Epithelial cell of proximal tubule (primary cell): Measurements from ENCODE around the gene UPF3B. TPM values are rescaled to one million over a fixed set of nuclear protein-coding genes. Genes with fewer than 3 reads are reported as not detected.

Source experiments
- DNase-seq: peaks from one replicate; pipeline ENCODE4 v3.0.0-alpha.2; 2011; ENCODE audit warnings: low read depth
- H3K4me3 ChIP-seq: 2 replicates; pipeline ENCODE4 v1.5.1; 2011; ENCODE audit warnings: low read depth, mild to moderate bottlenecking, low read length
- CTCF ChIP-seq: conservative IDR thresholded peaks from 2 replicates; pipeline ENCODE4 v1.5.1; 2012; ENCODE audit warnings: low read depth, mild to moderate bottlenecking, low read length
- total RNA-seq: library from RNA; depleted of rRNA; stranded (reverse); fragments of >200 nt; gene quantifications from 2 replicates; pipeline ENCODE4 v1.2.3, GENCODE V29; 2015

The UPF3B gene
- total RNA-seq, 1 donor from 2014 or later, result 4.8 TPM

DNA sequence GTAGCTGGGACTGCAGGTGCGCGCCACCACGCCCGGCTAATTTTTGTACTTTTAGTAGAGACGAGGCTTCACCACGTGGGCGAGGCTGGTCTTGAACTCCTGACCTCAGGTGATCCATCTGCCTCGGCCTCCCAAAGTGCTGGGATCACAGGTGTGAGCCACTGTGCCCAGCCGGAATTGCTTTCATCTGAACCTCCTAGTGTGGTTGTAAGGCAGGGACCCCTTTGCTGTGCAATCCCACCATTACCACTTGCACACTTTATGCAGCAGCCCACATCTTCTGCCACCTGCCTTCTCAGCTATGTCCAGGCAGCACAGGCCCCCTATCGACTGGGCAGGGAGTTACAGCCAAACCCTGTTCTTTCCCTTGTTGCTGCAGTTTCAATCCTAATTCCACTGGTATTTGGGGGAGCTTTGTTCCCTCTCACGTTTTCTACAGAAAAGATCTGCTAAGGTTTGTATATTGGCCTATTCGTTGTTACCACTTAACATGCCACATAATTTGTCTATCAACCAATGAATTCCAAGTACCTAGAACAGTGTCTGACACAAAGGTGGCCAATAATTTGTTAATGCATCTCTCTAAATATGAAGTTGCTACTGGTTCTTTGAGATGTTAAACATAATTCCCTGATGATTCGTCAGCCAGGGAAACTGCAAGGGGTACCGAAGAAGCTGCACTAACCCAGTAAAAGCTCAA lies 67.9 kb downstream of the UPF3B start:
- DNase-seq, result no peak
- peak; percentile 58 for TF ChIP-seq CTCF
- H3K4me3 ChIP-seq, result no peak overlapping the region

Other genes starting within 250 kb of the UPF3B start
- gene NKRF, start 246.5 kb downstream of the UPF3B start, total RNA-seq, result 5.8 and 7.1 TPM in 2 replicates
- gene SEPTIN6, start 159.8 kb downstream of the UPF3B start, total RNA-seq, result 27.6 and 28.4 TPM in 2 replicates
- gene SOWAHD, start 94.4 kb downstream of the UPF3B start, total RNA-seq, result not detected in 2 replicates
- gene RPL39, start 61.3 kb downstream of the UPF3B start, total RNA-seq, result 4,262 and 7,744 TPM in 2 replicates
- gene RNF113A, start 18.8 kb upstream of the UPF3B start, total RNA-seq, result 7.5 and 15.6 TPM in 2 replicates
- 57.0 and 110 TPM in 2 replicates for gene NDUFA1, start 18.9 kb upstream of the UPF3B start, total RNA-seq
- gene AKAP14, start 42.9 kb upstream of the UPF3B start, total RNA-seq, result not detected in 2 replicates
- 3.2 and 5.0 TPM in 2 replicates for gene NKAP, start 90.8 kb upstream of the UPF3B start, total RNA-seq
- gene RHOXF2B, start 224.7 kb upstream of the UPF3B start, total RNA-seq, result not detected in 2 replicates